ENCODE data around the gene CCDC150.
"Not testable (repeated sequence)": the region's sequence is repeated elsewhere in the genome, so short reads cannot be mapped to it uniquely, and the experiment has no call there.

CCDC150 gene

GRCh38 chr2:196711625-196712024 is 72.1 kb downstream of the CCDC150 start:
- DNase-seq, result no peak
- TF ChIP-seq POLR2A (IDR thresholded peaks at IDR 0.05; ENCODE audit: low read length) (no peak), GATA1 (IDR thresholded peaks at IDR 0.05; ENCODE audit: low read depth, low read length) (no peak)

DNA sequence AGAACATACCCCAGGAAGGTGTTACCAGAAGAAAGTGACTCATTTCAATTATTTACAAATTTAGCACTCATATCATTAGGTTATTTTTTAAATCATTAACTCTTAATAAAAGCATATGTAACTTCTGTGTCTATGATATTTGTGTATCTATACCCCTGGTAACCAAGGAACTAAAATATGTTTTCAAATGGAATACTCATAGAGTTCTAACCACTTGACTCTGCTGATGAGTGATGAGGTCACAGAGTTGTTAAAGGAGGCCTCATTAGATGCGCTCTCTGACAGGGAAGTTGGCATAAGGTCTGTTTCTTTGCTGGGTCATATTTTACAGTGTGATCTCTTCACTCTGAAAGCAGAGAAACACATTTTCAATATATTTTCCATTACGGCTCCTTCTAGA is 73.4 kb downstream of the CCDC150 start:
- no peak for TF ChIP-seq POLR2A (IDR thresholded peaks at IDR 0.05; ENCODE audit: low read length)
- no peak for DNase-seq

DNA sequence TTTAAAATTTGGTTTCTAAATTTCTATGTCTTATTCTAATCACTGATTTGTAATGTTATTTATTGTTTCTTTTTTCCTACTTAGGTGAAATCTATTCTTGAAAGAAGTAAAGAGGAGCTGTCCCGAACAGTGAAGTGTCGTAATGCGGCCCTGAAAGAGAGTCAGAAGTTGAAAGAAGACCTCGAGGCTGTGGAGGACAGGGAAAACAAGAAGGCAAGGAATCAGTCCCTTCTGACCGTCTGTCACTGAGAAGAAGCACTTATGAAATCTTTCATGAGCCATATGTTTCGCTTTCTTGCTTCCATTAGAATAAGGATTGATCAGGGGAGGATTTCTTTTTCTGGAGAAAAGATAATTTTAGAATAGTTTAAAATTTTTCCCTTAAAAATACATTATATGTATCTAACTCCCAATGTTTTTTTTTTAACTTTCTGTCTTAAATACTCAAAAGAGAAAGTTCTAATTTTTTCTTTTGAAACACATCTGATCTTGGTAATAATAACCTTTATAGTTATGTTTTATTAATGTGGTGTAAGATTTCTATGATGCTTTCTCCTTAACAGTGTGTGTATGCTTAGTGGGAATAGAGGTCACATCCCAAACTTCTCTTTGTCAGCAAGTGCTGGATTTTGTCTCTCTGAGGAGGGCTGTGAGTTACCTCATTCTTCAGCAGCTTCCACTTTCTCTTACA is 79.0 kb downstream of the CCDC150 start:
- no peak for DNase-seq
- TF ChIP-seq GATA1 (IDR thresholded peaks at IDR 0.05; ENCODE audit: low read depth, low read length) (no peak), POLR2A (IDR thresholded peaks at IDR 0.05; ENCODE audit: low read length) (no peak)

DNA sequence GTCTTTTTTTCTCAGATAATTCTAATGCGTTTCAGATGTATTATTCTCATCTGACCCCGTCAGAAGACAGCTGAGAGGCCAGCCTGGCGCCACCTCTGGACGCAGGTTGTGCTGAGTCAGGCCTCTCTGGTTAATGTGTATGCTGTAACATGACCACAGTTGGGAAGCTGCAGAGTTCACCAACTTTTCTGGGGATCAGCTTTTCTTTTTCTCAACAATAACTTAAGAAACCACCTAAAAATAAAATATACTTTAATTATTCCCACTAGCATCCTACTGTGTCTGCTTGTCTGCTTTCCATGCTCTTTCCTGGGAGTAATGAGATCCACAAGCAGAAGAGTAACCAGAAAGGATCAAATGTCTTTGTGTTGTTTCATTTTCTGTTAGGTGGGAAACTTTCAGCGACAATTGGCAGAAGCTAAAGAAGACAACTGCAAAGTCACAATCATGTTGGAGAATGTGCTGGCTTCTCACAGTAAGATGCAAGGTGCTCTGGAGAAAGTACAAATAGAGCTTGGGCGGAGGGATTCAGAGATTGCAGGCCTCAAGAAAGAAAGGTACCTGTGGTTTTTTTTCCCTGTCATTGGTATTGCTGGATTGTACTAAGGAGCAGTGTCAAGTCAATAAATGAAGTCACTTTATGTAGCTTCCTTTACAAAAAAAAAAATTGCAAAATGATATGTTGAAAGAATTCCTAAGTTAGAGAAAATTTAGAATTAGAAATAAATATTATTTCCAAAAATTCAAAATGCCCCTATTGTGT is 79.8 kb downstream of the CCDC150 start:
- no peak for TF ChIP-seq POLR2A (IDR thresholded peaks at IDR 0.05; ENCODE audit: low read length)
- no peak for TF ChIP-seq GATA1 (IDR thresholded peaks at IDR 0.05; ENCODE audit: low read depth, low read length)
- peak; percentile 24 to 28 for DNase-seq

- TF ChIP-seq POLR2A (IDR thresholded peaks at IDR 0.05; ENCODE audit: low read length) (no peak), GATA1 (IDR thresholded peaks at IDR 0.05; ENCODE audit: low read depth, low read length) (no peak)
- no peak for DNase-seq
These were observed 84.1 kb downstream of the CCDC150 start for GRCh38 chr2:196723571-196723970.

DNA sequence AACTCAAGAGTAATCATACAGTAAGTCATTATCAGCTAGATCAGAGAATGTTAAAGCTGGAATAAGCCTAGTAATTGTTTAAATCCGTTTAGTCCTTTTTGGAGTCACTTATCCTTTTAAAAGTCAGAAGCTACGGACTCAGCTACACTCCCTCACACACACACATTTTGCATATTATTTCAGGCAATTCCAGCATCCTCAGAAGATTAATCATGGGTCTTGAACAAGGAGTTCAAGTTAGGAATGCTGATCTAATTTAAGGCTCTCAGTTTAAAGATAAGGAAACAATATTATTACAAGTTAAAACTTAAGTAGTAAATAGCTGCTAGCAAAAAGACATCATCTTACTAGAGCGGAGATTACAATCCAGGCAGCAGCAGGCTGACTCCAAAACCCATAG is 85.7 kb downstream of the CCDC150 start:
- TF ChIP-seq POLR2A (IDR thresholded peaks at IDR 0.05; ENCODE audit: low read length) (no peak), GATA1 (IDR thresholded peaks at IDR 0.05; ENCODE audit: low read depth, low read length) (no peak)

DNA sequence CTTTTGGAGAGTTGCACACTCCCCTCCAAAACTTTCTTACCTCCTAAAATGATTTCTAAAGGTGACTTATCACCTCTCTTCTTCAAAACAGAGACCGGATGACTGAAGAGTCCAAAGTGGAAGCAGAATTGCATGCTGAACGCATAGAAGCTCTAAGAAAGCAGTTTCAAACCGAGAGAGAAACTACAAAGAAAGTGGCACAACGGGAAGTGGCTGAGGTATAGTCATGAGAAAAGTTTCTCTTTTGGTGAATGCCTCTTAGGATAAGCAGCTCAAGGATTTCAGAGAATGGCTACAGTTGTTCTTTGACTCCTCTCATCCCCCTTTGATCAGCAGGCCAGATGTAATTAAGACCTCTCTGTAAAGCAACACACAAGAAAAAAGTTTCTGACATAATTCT is 86.4 kb downstream of the CCDC150 start:
- no peak for DNase-seq
- no peak for TF ChIP-seq GATA1 (IDR thresholded peaks at IDR 0.05; ENCODE audit: low read depth, low read length)
- no peak for TF ChIP-seq POLR2A (IDR thresholded peaks at IDR 0.05; ENCODE audit: low read length)

More for the DNA sequence above, 85.7 kb downstream of the CCDC150 start:
- DNase-seq, result no peak

DNA sequence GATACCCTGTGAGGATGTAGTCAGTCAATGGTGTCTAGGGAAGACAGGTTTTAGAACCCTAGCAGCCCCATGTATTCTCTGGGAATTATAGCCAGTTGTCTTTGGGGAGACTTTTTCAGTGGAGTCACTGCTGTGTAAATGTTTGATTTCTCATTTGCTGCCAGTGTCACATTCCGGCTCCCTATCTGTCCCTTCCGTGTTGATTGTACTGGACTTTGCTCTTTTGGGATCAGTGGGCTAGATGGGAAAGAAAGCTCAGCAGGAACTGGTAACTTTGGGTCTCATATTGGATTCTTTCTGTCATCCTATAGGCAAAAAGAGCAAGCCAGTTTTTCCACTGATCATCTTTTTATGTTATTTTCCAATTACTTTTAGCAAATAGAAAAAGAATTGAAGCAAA is 89.9 kb downstream of the CCDC150 start:
- no peak for DNase-seq
- TF ChIP-seq POLR2A (IDR thresholded peaks at IDR 0.05; ENCODE audit: low read length) (no peak), GATA1 (IDR thresholded peaks at IDR 0.05; ENCODE audit: low read depth, low read length) (no peak)

GRCh38 chr2:196736646-196737045 is 97.1 kb downstream of the CCDC150 start:
- not testable (repeated sequence) for DNase-seq

DNA sequence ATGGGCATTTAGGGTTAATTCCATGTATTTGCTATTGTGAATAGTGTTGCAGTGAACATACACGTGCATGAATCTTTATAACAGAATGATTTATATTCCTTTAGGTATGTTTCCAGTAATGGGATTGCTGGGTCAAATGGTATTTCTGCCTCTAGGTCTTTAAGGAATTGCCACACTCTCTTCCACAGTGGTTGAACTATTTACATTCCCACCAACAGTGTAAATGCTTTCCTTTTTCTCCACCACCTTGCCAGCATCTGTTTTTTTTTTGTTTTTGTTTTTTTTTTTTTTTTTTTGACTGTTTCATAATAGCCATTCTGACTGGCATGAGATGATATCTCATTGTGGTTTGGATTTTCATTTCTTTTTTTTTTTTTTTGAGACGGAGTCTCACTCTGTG is 97.5 kb downstream of the CCDC150 start:
- no peak for TF ChIP-seq POLR2A (IDR thresholded peaks at IDR 0.05; ENCODE audit: low read length)
- TF ChIP-seq GATA1 (IDR thresholded peaks at IDR 0.05; ENCODE audit: low read depth, low read length), result no peak

GRCh38 chr2:196739031-196739430 is 99.5 kb downstream of the CCDC150 start:
- no peak for DNase-seq
- TF ChIP-seq GATA1 (IDR thresholded peaks at IDR 0.05; ENCODE audit: low read depth, low read length) (no peak), POLR2A (IDR thresholded peaks at IDR 0.05; ENCODE audit: low read length) (no peak)

More for the DNA sequence above, 97.5 kb downstream of the CCDC150 start:
- DNase-seq, result no peak

- DNase-seq, result no peak
- no peak for TF ChIP-seq POLR2A (IDR thresholded peaks at IDR 0.05; ENCODE audit: low read length)
- no peak for TF ChIP-seq GATA1 (IDR thresholded peaks at IDR 0.05; ENCODE audit: low read depth, low read length)
These were observed 102.7 kb downstream of the CCDC150 start for GRCh38 chr2:196742216-196742615.

GRCh38 chr2:196742685-196743084 is 103.2 kb downstream of the CCDC150 start:
- DNase-seq, result no peak

GRCh38 chr2:196743165-196743564 is 103.7 kb downstream of the CCDC150 start:
- TF ChIP-seq POLR2A (IDR thresholded peaks at IDR 0.05; ENCODE audit: low read length) (no peak), GATA1 (IDR thresholded peaks at IDR 0.05; ENCODE audit: low read depth, low read length) (no peak)
- no peak for DNase-seq

More at GRCh38 chr2:196742685-196743084, 103.2 kb downstream of the CCDC150 start:
- TF ChIP-seq POLR2A (IDR thresholded peaks at IDR 0.05; ENCODE audit: low read length) (no peak), GATA1 (IDR thresholded peaks at IDR 0.05; ENCODE audit: low read depth, low read length) (no peak)

DNA sequence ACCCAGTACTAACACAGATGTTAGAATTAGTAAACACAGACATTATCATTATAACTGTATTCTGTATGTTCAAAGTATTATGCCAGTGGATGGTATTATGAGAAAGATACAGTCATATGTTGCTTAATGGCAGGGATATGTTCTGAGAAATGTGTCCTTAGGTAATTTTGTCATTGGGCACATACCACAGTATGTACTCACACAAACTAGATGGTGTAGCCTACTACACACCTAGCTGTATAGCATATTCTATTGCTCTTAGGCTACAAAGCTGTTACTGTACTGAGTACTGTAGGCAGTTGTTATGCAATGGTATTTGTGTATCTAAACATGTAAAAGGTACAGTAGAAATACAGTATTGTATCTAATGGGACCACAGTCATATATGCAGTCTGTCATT is 106.2 kb downstream of the CCDC150 start:
- TF ChIP-seq POLR2A (IDR thresholded peaks at IDR 0.05; ENCODE audit: low read length) (no peak), GATA1 (IDR thresholded peaks at IDR 0.05; ENCODE audit: low read depth, low read length) (no peak)
- no peak for DNase-seq
